HG03354 (cell line): ENCODE results near the gene COL2A1.

Experiments
- ATAC-seq: cut with Tn5 transposase; IDR thresholded peaks from one replicate; pipeline ENCODE4 v1.9.1; 2021; ENCODE audit warnings: mild to moderate bottlenecking; ENCODE audit not compliant: unreplicated experiment, poor library complexity, severe bottlenecking

COL2A1 gene

DNA sequence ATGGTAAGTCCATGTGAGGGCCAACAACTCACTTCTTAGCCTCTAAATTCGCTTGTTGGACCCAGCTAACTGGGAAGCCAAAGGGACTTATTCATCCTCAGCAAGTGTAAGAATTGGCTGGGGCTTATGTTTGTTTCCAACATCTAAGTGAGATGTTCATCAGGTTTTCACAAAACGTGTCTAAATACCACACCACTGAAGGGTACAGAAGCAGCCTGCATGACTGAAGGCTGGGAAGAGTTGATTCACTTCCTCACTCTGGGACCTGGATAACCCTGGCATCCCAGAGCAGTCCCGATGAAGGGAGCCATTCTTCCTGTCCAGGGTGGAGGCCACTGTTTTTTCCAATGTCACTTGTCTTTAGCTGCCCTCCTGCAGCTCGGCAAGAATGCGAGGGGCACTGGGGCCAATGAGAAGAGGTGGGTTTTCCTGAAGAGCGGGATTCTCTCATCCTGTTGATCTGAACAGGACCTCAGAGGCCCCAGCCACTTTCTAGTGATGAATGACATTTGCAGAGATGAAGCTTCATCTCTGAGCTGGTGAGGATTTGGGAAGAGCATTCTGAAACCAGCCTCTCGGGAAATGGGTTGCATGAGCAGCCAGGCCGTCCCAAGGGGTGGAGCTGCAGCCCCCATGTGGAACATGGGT, 12.2 kb upstream of the COL2A1 start:
- ATAC-seq = no peak

DNA sequence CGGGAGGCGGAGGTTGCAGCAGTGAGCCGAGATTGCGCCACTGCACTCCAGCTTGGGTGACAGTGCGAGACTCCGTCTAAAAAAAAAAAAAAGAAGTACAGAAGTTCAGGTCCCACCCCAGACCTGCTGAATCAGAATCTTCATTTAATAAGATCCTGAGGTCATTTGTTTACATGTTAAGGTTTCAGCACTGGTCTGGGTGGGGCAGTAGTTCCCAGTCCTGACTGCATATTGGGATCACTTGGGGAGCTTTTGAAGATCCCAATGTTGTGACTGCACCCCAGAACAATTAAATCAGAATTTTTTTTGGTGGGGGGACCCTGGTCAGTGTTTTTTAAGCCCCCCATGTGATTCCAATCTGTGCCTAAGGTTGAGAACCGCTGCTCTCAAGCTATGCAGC, 11.7 kb upstream of the COL2A1 start:
- ATAC-seq = no peak

DNA sequence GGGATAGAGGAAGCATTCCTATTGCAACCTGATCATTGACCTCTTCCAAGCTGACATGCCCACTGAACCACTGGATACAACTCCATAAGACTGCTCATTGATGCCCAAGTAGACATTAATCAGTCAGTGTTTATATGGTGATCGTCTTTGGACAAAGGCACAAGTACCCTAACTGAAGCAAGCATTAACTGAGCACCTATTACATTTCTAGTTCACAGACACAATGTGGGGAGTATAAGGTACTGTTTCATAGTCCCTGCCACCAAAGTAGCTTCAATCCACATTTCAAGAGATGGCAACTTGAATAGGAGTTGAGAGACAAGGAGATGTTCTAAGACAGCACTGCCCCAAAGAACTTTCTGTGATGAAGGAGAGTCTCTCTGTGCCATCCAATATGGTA, 10.9 kb upstream of the COL2A1 start:
- ATAC-seq = no peak

DNA sequence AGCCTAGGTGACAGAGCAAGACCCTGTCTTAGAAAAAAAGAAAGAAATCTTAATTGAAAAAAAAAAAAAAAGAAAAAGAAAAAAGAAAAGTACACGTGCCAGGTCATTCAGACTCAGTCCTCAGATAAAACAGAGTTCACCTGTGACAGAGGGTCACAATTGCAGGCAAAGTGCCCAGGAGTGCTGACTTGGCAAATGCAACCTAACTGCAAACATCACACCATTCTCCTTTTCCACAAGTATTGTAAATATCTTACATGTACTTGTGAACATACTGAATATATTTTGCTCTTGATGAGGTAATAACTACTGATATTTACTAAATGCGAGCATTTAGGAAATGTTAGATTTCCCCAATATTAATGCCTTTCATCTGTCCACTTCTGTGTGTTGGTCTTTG, 9.0 kb upstream of the COL2A1 start:
- no peak for ATAC-seq

DNA sequence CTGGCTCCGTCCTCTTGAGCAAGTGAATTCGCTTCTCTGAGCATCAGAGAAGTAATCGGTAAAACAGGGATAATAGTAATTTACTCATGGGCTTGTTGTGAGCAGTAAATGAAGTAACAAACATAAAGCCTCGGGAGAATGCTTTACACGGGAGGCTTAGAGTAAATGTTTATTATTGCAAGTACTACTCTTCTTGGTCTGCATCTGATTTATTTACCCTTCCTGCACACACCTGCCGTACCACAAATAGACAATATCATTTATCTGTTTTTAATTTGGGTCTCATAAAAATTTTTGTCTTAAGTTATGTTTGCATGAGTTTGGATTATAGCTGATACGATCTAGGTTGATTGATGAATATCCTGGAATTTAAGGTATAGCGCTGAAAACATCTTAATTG, 7.8 kb upstream of the COL2A1 start:
- no peak for ATAC-seq

DNA sequence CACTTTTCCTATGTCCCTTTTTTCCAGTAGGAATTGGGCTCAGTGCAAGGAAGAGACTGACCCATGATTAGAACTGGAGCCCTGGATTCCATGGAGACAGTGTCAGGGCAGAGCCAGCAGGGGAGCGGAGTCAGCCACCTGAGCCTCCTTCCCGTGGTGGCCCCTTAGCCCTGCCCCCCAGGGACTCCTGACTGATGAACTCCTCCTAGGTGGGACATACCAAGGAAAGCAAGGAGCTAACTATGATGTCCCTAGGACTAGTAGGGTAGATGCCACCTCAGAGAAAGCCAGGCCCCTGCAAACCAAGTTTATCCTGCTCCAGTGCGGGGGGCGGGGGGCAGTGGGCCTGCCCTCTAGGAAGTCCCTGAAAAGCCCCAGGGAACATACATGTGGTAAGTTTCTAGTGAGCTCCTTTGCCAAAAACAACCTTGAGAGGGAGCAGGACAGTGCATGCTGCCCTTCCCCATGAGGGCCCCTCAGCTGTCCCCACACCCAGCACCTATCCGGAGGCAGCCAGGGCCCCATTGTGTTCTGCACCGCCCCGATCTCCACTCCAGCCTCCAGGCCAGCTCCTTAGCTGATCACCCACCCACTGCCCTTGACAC, 6.2 kb upstream of the COL2A1 start:
- no peak for ATAC-seq

DNA sequence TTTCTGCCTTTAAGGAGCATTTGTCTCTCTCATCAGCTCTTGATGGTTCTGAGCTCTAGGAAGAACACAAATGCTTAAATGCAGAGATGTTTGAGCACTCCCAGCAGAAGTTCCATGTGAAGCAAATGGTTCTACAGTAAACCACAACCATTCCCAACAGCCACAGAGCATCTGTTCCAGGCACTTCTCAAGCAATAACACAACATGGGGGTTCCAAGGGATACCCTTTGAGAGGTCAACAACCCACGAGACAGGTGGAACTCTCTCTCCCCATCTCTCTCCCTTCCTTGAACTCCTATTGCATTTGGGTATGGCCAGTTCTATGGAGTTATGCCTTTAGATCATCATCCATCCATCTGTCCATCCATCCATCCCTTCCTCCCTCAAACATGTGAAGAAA, 5.2 kb upstream of the COL2A1 start:
- no peak for ATAC-seq

DNA sequence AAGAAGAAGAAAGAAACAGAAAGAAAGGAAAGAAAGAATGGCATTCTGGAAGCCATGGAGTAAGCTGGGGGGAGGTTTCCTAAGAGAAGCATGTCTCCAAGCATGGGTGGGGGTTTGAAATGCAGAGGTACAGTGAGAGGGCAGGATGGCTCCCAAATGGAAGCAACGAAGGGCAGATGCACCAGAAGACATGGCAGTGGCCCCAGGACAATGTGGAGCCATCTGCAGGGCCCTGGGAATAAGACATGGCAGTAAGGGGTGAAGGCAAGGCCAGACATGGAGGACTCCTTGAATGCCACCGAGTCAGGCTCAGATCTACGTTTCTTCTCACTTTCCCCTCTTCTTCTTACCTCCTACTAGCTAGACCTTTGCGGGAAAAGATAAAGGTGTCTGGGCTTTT, 4.7 kb upstream of the COL2A1 start:
- ATAC-seq = no peak

DNA sequence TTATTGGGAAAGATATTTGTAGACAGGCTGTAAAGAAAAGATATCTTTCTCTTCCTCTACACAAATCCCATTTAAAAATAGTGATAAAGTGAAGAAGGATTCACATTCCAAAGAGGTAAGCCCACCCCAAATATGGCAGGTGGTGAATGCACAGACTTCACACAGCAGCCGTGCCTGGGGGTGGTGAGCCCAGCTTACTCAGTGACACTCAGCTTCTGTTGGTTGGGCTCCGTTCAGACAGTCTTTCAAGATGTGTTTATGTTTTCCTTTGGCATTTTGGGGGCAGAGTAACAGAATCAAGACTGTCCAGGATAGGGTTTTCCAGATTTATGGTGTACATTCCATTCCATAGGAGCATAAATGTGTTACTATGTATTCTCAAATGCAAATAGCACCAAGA, 4.1 kb upstream of the COL2A1 start:
- no peak for ATAC-seq

DNA sequence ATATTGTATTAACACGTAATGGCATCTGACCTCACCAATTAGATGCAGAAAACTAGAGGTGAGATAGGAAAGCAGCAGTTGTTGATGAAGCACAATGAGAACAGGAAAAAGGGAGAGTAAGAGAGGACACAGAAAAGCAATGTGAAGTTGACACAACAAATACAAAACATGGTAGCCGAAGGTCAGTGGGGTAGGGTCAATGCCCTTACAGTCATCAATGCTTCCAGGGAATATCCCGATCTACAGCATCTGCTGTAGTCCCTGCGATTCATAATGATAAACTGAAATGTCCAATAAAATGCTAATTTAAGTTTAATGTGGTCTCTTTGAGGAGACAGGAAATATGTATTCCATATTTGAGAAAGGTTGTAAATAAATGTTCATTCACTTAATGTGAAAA, 2.9 kb upstream of the COL2A1 start:
- ATAC-seq = no peak

DNA sequence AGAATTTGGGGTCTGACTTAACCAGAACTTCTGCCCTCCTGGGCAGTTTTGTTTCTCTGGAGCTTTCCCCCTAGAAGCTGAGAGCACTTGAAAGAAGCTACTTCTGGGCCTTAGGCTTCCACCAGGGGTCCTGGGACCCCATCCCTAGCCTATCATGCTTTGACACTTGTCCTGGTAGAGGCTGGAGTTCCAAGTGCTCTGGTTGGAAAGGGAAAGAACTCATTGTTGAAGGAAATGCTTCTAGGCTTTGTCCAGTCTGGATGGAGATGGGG, 1.4 kb upstream of the COL2A1 start:
- no peak for ATAC-seq

DNA sequence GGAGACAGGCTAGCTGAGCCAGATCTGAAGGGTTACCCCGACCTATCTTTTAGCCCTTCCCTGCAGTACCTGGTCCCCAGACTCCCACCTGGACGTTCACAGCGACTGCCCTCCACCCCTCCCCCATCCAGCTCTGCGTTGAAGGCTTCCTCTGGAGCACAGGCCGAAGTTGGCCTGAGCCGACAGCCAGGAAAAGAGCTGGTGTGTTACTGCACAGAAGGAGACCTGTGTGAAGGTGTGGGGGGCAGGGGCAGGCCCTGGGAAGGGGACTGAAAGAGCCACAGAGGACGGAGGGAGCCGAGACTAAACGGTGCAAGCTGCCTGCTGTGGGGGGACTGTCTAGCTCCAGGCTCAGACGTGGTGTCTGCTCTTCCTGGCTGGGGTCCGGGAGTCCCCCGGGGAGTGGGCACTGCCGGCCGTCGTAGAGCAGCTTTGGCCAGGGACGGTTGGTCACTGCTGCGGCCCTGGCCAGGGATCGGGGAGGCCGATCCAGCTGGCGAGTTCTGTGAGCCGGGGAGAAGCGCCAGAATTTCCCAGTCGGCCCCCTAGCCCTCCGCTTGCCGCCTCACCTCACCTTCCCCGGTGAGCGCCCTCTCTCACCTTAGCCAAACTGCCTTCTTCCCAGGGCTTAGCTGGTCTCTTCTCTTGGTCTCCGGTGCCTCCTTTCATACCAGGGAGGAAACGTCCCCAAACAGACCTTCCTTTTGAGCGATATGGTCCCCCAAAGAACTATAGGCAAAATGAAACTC, 899 bp upstream of the COL2A1 start:
- ATAC-seq = no peak

DNA sequence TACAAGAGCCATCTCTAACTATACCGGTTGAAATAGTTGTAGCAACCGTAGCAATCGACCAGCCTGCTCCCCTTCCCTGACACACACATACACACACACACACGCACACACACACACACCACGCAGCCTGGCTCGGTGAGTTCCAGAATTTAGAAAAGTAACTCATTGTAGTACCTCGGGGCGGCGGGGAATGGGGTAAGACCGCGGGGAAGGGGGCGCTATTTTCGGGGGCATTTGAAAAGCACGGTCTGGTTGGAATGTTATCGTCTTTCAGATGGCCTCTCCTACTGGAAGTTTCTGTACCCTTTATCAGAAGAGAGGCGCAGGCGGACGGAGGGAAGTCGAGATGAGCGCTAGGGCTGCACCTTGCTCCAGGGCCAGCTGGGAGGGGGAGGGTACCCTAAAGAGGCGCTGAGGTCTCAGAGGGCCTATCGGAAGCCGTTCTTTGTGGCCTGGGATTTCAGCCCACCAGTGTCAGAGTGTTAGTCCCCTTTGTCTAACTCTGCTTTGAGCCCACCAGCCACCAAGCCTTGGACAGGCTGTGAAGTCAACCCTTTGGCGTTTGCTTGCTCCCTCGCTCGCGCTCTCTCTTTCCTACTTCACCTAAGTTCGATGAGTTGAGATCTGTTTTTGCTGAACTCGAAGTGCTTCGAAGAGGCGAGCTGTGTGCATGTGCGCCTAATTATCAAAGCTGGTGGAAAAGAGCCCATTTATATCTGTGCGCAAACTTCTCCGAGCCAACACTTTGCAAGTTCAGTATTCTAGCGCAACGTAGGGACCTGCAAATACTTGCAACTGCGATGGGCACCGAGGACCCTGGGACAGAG, 837 bp downstream of the COL2A1 start:
- no peak for ATAC-seq

DNA sequence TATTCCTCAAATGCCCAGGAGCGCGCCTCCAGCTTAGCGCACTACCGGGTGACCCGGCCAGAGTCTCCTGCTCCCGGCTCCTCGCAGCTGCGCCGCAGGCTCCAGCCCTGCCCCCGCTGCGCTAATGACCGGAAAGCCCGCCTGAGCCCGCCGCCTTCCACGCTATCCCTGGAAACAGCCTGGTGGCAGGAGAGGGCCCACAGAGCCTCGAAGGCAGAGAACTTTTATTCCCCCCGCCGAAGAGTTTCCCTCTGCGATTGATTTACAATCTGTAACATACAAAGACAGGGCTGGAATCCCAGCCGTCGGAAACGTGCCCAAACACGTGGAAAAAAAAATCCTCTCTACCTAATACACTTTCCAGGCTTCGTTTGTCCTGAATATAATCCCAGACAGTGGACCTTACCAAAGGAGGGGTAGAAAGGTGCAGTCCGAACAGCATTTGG, 1.5 kb downstream of the COL2A1 start:
- no peak for ATAC-seq

DNA sequence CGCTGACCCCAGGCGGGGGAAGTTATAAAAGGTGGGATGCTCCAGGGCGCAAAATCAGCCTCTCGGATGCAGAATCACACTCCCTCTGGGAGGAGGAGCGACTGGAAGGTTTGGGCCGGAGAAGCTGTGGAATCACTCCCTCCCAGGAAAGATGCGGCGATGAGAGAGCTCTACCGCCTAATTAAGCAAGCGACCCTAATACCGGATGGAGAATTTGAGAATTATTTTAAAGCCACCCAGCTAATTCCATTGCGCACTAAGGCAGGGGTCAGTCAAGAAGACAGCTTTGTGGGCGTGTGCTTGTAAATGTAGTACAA, 1.9 kb downstream of the COL2A1 start:
- ATAC-seq = no peak

DNA sequence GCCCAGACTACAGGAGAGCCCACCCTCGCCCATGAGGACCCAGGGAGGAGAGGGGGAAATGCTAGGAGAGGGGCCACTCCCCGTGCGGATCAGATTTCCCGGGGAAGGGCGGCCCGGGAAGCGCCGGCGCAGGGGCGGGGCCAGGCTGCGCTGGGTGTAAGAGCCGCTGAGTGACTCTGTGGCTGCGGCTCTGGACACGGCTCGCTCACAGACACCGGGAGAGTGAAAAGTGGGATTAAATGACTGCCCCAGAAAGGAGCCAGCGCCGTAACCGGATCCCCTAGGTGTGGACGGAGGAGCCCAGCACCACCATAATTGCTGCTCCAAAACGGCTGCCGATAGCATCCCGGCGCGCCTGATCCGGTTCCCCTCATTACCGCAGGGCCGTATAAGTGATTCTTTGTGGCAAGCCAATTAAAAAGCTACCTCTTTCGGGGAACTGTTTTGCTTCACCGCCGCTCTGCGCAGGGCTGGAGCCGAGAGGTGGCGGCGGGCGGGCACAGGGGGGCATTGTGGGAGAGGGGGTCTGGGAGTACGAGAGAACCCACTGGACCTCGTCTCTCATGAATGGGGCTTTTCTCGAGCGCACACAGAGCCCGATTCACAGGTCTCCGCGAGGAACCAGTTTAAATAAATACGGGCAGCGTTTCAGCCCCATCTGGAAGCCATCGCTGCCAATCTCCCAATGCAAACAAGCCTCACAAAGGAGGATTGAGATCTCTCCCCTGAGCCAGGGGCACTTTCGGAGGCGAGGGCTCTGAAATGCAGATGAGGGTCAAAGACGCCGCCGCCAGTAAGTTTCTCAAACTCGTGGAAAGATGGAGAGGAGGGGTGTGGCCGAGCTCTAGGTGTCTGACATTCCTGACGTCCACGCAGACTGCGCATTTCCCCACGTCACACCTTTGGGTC, 2.5 kb downstream of the COL2A1 start:
- no peak for ATAC-seq

DNA sequence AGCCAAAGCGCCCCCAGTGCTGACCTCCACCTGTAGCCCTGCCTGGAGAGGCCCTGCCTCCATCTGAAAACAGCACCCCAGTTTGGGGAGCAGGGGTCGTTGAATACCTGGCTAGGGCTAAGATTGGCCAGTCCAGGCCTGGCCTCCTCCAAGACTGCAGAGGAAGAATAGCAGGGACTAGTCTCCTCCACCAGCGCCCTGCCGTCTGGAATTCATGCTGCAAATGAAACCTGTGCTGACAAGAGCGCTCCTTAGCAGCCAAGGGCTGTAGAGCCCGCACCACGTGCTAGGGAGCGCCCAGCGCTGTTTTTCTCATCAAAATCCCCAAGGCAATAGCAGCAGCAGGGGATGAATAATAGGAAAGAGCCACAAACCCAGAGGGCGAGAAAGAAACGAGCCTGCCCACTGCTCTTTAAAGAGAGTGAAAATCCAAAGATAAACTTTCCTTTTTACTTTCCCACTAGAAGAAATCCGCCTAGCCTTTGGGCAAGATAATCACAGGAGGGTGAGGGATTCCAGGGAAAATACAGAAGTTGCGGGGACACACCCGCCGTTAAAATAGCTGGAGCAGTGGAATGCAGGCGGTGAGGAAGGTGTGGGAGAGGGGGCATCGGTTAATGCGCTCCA, 3.3 kb downstream of the COL2A1 start:
- no peak for ATAC-seq

DNA sequence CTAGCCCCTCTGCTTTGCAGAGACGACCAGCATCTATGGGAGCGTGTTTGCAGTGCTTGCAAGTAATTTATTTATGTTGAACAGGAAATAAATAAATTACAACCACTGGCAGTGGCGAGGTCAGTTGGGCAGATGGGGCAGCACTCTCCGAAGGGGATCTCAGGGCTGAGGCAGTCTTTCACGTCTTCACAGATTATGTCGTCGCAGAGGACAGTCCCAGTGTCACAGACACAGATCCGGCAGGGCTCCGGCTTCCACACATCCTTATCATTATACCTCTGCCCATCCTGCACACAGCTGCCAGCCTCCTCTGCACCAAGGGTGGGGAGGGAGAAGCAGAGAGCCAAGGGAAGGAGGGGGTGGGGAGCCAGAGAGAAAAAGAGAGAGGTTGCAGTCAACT, 4.5 kb downstream of the COL2A1 start:
- ATAC-seq = no peak

DNA sequence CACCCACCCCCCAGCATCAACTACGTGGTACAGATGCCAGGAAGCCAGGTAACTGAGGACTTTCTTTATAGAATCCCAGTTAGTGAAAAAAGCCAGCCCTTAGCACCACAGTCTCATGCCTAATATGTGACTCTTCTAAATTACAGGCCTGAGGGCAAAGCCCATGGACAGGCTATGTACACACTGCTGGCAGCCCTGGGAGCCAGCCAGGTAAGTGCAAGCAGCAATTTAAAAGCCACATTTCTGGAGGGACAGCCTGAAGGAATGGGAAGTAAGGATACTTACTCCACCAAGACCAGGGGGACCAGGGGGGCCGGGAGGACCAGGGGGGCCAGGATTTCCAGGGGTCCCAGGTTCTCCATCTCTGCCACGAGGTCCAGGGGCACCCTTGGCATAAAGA, 7.0 kb downstream of the COL2A1 start:
- ATAC-seq = no peak
